Uterus (tissue), 4 donors: Measurements from ENCODE around the gene PHAF1. TPM values are rescaled to one million over a fixed set of nuclear protein-coding genes. Genes with fewer than 3 reads are reported as not detected.
A peak's percentile ranks its signal among the peaks of the same experiment; 100 is the strongest.

Experiments used
- DNase-seq, 2 donors: peaks; one replicate each; pipeline ENCODE4 v3.0.0-alpha.2; 2019 to 2020
- H3K27ac ChIP-seq, 2 donors: fragments of 200-600 bp; sonication (generic); 1 replicate in 1 of 2; 2 replicates in 1 of 2; pipeline ENCODE4 v1.5.1; 2016 to 2018
- H3K27me3 ChIP-seq, 2 donors: fragments of 200-600 bp; sonication (generic); one replicate each; pipeline ENCODE4 v1.5.1; 2018 to 2019; ENCODE audit warnings: control low read depth in 1 of 2
- H3K36me3 ChIP-seq, 2 donors: fragments of 200-600 bp; sonication (generic); one replicate each; pipeline ENCODE4 v1.5.1; 2019; ENCODE audit warnings: control low read depth in 1 of 2
- H3K4me1 ChIP-seq, 2 donors: fragments of 200-600 bp; sonication (generic); one replicate each; pipeline ENCODE4 v1.5.1; 2018 to 2019; ENCODE audit warnings: control low read depth in 1 of 2
- H3K4me3 ChIP-seq, 2 donors: fragments of 200-600 bp; sonication (generic); 1 replicate in 1 of 2; 2 replicates in 1 of 2; pipeline ENCODE4 v1.5.1; 2018 to 2019; ENCODE audit warnings: mild to moderate bottlenecking in 1 of 2
- H3K9me3 ChIP-seq, 2 donors: fragments of 200-600 bp; sonication (generic); one replicate each; pipeline ENCODE4 v1.5.1; 2019; ENCODE audit warnings: control low read depth in 1 of 2
- CTCF ChIP-seq, 4 experiments: fragments of 200-600 bp in 2 of 4; fragments of 450-650 bp in 2 of 4; sonication (generic) in 2 of 4; IDR thresholded peaks; one replicate each; pipeline ENCODE4 v1.5.1; 2016 to 2019; ENCODE audit warnings: antibody characterized with exemption in 4 of 4, mild to moderate bottlenecking in 2 of 4, moderate library complexity in 1 of 4
- POLR2A ChIP-seq, 2 donors: fragments of 450-650 bp; IDR thresholded peaks; one replicate each; pipeline ENCODE4 v1.6.1; 2016; ENCODE audit warnings: antibody characterized with exemption in 2 of 2, mild to moderate bottlenecking in 1 of 2, moderate library complexity in 1 of 2
- intact Hi-C: fragments of 100-400 bp; cut with DNase I; formaldehyde crosslinking; loops from one replicate; pipeline ENCODE4 v1.15.1; 2023; ENCODE audit warnings: low total_unique reads
- total RNA-seq, 4 donors: library from RNA; depleted of rRNA in 3 of 4; stranded (reverse); fragments of >200 nt in 3 of 4; gene quantifications; one replicate each; pipeline versions ENCODE4 v1.1.0 to v1.2.4, GENCODE V29; 2014 to 2023
- donor health status: DM: yes; HTN: yes; CAD: no.

PHAF1 gene
- total RNA-seq, 4 donors from 2014 or later, result 12.3 to 27.1 (median 21.1) TPM

- intact Hi-C loops, result no loop called here
- no peak for DNase-seq
- no peaks in the 10 kb centered on the region for H3K36me3 ChIP-seq
- peaks cover 0 to 9% of the 10 kb centered on the region in 2 donors for H3K4me1 ChIP-seq
- TF ChIP-seq POLR2A (IDR thresholded peaks at IDR 0.05) (no peak), CTCF (IDR thresholded peaks at IDR 0.05) (no peak)
- H3K27ac ChIP-seq, result peak overlapping the region; percentile 77 to 80
- peak overlapping the region; percentile 60 to 75 for H3K4me3 ChIP-seq
- H3K9me3 ChIP-seq, result no peaks in the 10 kb centered on the region
- H3K27me3 ChIP-seq, result no peaks in the 10 kb centered on the region
Measured at GRCh38 chr16:67151431-67152097, 41.8 kb downstream of the PHAF1 start.

- Histone ChIP-seq H3K27ac (no peak overlapping the region), H3K36me3 (no peaks in the 10 kb centered on the region), H3K4me3 (no peak overlapping the region), H3K27me3 (no peaks in the 10 kb centered on the region), H3K9me3 (no peaks in the 10 kb centered on the region), H3K4me1 (peaks cover 0 to 17% of the 10 kb centered on the region in 2 donors)
- intact Hi-C loops, result loop anchor here (5.0 kb wide), 1 partner anchor 177 kb away; no protein-coding TSS in a partner anchor
- DNase-seq, result no peak
- TF ChIP-seq CTCF (IDR thresholded peaks at IDR 0.05) (no peak), POLR2A (IDR thresholded peaks at IDR 0.05) (no peak)
Measured at GRCh38 chr16:67154578-67155294, 45.0 kb downstream of the PHAF1 start.

GRCh38 chr16:67155295-67156142 is 45.8 kb downstream of the PHAF1 start:
- intact Hi-C loops, result loop anchor here (5.0 kb wide), 1 partner anchor 178 kb away; no protein-coding TSS in a partner anchor
- no peak for TF ChIP-seq POLR2A (IDR thresholded peaks at IDR 0.05)
- TF ChIP-seq CTCF (IDR thresholded peaks at IDR 0.05), result peak; percentile 80 to 99 (median 98)
- DNase-seq, result peak in 1 of 2 donors; percentile 78

GRCh38 chr16:67156143-67156844 is 46.6 kb downstream of the PHAF1 start:
- Histone ChIP-seq H3K27ac (no peak overlapping the region), H3K4me3 (no peak overlapping the region), H3K27me3 (no peaks in the 10 kb centered on the region), H3K4me1 (peaks cover 0 to 16% of the 10 kb centered on the region in 2 donors), H3K36me3 (no peaks in the 10 kb centered on the region), H3K9me3 (no peaks in the 10 kb centered on the region)
- intact Hi-C loops, result loop anchor here (5.0 kb wide), 1 partner anchor 179 kb away; no protein-coding TSS in a partner anchor
- TF ChIP-seq CTCF (IDR thresholded peaks at IDR 0.05) (no peak), POLR2A (IDR thresholded peaks at IDR 0.05) (no peak)
- DNase-seq, result no peak

More at GRCh38 chr16:67155295-67156142, 45.8 kb downstream of the PHAF1 start:
- peaks cover 0 to 14% of the 10 kb centered on the region in 2 donors for H3K4me1 ChIP-seq
- no peaks in the 10 kb centered on the region for H3K36me3 ChIP-seq
- no peak overlapping the region for H3K4me3 ChIP-seq
- H3K27ac ChIP-seq, result no peak overlapping the region
- no peaks in the 10 kb centered on the region for H3K9me3 ChIP-seq
- no peaks in the 10 kb centered on the region for H3K27me3 ChIP-seq
